Transverse colon (tissue), 4 donors: ENCODE results near the gene AMOTL1.

ENCODE experiments used
- CTCF ChIP-seq, 5 experiments: fragments of 200-600 bp in 3 of 5; fragments of 450-650 bp in 2 of 5; sonication (generic) in 3 of 5; IDR thresholded peaks; 1 replicate in 2 of 5; 2 replicates in 3 of 5; pipeline ENCODE4 v1.5.1; 2016 to 2017; ENCODE audit warnings: antibody characterized with exemption in 5 of 5, inconsistent platforms in 3 of 5, mild to moderate bottlenecking in 2 of 5, moderate library complexity in 1 of 5
- POLR2A ChIP-seq: fragments of 450-650 bp; IDR thresholded peaks from one replicate; pipeline ENCODE4 v1.6.1; 2016; ENCODE audit warnings: antibody characterized with exemption, mild to moderate bottlenecking, moderate library complexity
- POLR2AphosphoS5 ChIP-seq, 3 donors: sonication (generic); formaldehyde crosslinking; IDR thresholded peaks; one replicate each; pipeline ENCODE4 v1.6.1; 2016; ENCODE audit warnings: antibody characterized with exemption in 3 of 3

- TF ChIP-seq CTCF (IDR thresholded peaks at IDR 0.05) (no peak), POLR2A (no peak), POLR2AphosphoS5 (IDR thresholded peaks at IDR 0.05) (no peak)
These were observed 58.3 kb downstream of the AMOTL1 start for GRCh38 chr11:94826415-94826814.
